Lower leg skin (tissue), 3 donors: ENCODE measurements around the gene OBSCN.

Source experiments
- POLR2A ChIP-seq, 2 donors: fragments of 450-650 bp; IDR thresholded peaks; one replicate each; pipeline ENCODE4 v1.6.1; 2016 to 2017; ENCODE audit warnings: antibody characterized with exemption in 2 of 2, mild to moderate bottlenecking in 1 of 2, moderate library complexity in 1 of 2
- TF ChIP-seq, protein P1 (sequence below), 3 donors: fragments of 450-650 bp; IDR thresholded peaks; one replicate each; pipeline ENCODE4 v1.5.1; 2016; ENCODE audit warnings: antibody characterized with exemption in 3 of 3, mild to moderate bottlenecking in 3 of 3, moderate library complexity in 2 of 3

DNA sequence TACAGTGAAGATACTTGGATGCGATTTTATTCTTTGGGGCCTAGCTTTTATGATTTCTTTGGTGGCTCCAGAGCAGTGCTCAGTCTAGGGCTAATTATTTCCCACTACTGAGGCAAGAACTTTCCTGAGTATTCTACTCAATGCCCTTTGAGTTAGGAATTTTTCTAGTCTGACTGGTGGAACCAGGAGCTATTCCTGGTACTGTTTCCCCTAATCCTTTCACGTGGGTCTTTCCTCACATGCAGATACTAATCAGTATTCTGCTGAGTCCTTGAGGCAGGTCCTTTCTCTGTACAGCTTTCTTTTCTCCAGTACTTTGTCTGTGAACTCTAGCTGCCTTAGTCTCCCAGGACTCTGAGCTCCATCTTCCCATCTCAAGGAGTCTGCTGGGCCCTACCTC is 122.0 kb downstream of the OBSCN start:
- TF ChIP-seq POLR2A (IDR thresholded peaks at IDR 0.05) = no peak
- TF ChIP-seq, protein P1, sequence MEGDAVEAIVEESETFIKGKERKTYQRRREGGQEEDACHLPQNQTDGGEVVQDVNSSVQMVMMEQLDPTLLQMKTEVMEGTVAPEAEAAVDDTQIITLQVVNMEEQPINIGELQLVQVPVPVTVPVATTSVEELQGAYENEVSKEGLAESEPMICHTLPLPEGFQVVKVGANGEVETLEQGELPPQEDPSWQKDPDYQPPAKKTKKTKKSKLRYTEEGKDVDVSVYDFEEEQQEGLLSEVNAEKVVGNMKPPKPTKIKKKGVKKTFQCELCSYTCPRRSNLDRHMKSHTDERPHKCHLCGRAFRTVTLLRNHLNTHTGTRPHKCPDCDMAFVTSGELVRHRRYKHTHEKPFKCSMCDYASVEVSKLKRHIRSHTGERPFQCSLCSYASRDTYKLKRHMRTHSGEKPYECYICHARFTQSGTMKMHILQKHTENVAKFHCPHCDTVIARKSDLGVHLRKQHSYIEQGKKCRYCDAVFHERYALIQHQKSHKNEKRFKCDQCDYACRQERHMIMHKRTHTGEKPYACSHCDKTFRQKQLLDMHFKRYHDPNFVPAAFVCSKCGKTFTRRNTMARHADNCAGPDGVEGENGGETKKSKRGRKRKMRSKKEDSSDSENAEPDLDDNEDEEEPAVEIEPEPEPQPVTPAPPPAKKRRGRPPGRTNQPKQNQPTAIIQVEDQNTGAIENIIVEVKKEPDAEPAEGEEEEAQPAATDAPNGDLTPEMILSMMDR (IDR thresholded peaks at IDR 0.05) = no peak
